Left ventricle myocardium inferior (tissue), 1 donor: ENCODE results near the gene CD207. TPM values are rescaled to one million over a fixed set of nuclear protein-coding genes. Genes with fewer than 3 reads are reported as not detected.

Source experiments
- DNase-seq: peaks from one replicate; pipeline ENCODE4 v3.0.0-alpha.2; 2020
- H3K27ac ChIP-seq: fragments of 200-600 bp; replicated peaks from 2 replicates; pipeline ENCODE4 v1.8.0; 2021
- H3K27me3 ChIP-seq: fragments of 200-600 bp; 2 replicates; pipeline ENCODE4 v1.8.0; 2021; ENCODE audit warnings: low read depth
- H3K36me3 ChIP-seq: fragments of 200-600 bp; 2 replicates; pipeline ENCODE4 v1.8.0; 2021
- H3K4me1 ChIP-seq: fragments of 200-600 bp; 2 replicates; pipeline ENCODE4 v1.8.0; 2021
- H3K4me3 ChIP-seq: fragments of 200-600 bp; 2 replicates; pipeline ENCODE4 v1.8.0; 2021; ENCODE audit warnings: mild to moderate bottlenecking, moderate library complexity
- H3K9me3 ChIP-seq: fragments of 200-600 bp; replicated peaks from 2 replicates; pipeline ENCODE4 v1.8.0; 2021
- intact Hi-C: fragments of 100-400 bp; cut with micrococcal nuclease; formaldehyde crosslinking; loops from one replicate; pipeline ENCODE4 v1.11.0; 2022
- total RNA-seq: library from RNA; stranded (reverse); fragmentation: NEBNext Ultra II Directional; extraction: Animal tissue kit (Norgen Biotek cat#: 25700); gene quantifications from one replicate; pipeline ENCODE4 v1.2.1, GENCODE V29; 2021
- TF ChIP-seq, protein P1 (sequence below): fragments of 200-600 bp; IDR thresholded peaks from 2 replicates; pipeline ENCODE4 v1.8.0; 2021; ENCODE audit warnings: antibody characterized with exemption, mild to moderate bottlenecking, borderline replicate concordance
- donor health status: DM: no; HTN: yes; CAD: no; lungs with severe emphysema.

Gene CD207
- total RNA-seq, 1 donor from 2014 or later: not detected

DNA sequence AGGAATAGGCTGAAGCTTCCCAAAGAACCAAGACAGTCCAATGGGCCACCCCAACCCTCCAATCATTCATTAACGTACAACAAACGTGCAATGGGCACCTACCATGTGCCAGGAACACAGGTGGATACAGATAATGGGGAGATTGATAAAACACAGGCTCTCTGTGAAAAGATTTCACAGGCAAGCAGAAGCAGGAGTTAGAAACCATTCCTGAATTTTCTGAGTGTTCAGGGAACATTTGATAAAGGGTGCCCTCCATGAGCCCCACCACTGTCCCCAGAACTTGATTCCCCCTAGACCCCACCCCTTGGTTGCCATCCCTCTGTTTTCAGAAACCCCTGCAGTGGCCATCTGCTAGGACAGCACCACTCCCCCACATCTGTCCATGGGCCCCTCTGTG, 1.5 kb downstream of the CD207 start:
- DNase-seq: no peak
- Histone ChIP-seq H3K4me1 (peaks cover 18% of the 10 kb centered on the region), H3K4me3 (no peak overlapping the region), H3K9me3 (no peaks in the 10 kb centered on the region), H3K27ac (no peak overlapping the region), H3K36me3 (no peaks in the 10 kb centered on the region), H3K27me3 (peaks cover 10% of the 10 kb centered on the region)
- TF ChIP-seq, protein P1, sequence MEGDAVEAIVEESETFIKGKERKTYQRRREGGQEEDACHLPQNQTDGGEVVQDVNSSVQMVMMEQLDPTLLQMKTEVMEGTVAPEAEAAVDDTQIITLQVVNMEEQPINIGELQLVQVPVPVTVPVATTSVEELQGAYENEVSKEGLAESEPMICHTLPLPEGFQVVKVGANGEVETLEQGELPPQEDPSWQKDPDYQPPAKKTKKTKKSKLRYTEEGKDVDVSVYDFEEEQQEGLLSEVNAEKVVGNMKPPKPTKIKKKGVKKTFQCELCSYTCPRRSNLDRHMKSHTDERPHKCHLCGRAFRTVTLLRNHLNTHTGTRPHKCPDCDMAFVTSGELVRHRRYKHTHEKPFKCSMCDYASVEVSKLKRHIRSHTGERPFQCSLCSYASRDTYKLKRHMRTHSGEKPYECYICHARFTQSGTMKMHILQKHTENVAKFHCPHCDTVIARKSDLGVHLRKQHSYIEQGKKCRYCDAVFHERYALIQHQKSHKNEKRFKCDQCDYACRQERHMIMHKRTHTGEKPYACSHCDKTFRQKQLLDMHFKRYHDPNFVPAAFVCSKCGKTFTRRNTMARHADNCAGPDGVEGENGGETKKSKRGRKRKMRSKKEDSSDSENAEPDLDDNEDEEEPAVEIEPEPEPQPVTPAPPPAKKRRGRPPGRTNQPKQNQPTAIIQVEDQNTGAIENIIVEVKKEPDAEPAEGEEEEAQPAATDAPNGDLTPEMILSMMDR: no peak
- intact Hi-C loops: no loop called here

DNA sequence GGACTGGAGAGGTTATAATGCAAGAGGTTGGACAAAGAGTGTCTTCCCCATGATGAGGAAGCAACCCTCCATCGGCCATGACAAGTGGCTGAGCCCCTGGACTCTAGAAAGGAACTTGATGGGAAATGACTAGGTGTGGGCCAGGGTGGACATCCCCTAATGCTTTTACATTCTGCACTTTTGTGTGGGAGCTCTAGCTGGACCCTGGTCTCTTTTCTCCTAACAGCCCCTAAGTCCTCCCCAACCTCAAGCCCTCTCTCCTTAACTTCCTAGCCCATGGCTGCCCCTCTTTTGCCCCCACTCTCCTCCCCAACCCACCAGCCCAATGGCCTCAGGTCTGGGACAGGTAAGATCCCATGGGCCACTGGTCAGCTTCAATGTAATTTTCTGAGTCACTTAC, 2.4 kb downstream of the CD207 start:
- no peak for DNase-seq
- Histone ChIP-seq H3K4me1 (peaks cover 27% of the 10 kb centered on the region), H3K9me3 (no peaks in the 10 kb centered on the region), H3K27ac (no peak overlapping the region), H3K36me3 (no peaks in the 10 kb centered on the region), H3K4me3 (no peak overlapping the region), H3K27me3 (peaks cover 7% of the 10 kb centered on the region)
- intact Hi-C loops: no loop called here
- TF ChIP-seq, protein P1: no peak

DNA sequence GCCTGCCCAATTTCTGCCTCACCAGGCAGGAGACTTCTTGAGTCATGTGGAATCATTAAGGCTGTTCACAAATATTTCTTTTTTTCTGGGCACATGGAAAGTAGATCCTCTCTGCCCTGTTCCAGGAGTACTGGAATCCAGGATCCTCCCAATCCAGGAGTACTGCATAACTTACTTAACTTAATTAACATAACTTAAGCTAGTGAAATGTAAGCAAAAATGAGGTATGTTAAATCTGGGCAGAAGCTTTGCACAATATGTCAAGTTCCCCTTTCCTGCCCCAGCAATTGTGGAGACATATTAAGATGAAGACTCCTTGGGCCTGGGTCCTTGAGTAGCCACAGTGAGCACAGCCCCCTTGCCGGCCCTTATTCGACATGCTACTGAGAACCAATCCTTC, 3.2 kb downstream of the CD207 start:
- intact Hi-C loops: no loop called here
- Histone ChIP-seq H3K9me3 (no peaks in the 10 kb centered on the region), H3K4me1 (peaks cover 31% of the 10 kb centered on the region), H3K27ac (no peak overlapping the region), H3K27me3 (peaks cover 7% of the 10 kb centered on the region), H3K36me3 (no peaks in the 10 kb centered on the region), H3K4me3 (no peak overlapping the region)
- DNase-seq: no peak
- TF ChIP-seq, protein P1: no peak

DNA sequence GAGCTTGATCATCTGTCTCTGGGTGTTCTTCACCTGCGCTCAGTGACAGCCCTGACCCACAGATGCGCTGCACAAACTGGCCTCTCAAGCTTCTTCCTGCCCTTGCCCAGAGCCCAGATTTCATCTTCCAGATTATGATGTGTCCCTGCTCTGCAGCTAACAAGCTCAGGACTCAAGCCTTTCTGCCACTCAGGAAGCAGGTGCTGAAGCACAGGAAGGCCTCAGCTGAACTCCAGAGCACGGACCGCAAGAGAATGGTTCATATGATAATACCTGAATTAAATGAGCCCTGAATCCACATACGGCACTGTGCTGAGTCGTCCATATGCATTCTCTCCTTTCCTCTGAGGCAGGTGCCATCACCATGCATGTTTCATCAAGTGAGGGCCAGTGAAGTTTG, 3.8 kb downstream of the CD207 start:
- intact Hi-C loops: no loop called here
- Histone ChIP-seq H3K9me3 (no peaks in the 10 kb centered on the region), H3K4me1 (peaks cover 31% of the 10 kb centered on the region), H3K27ac (no peak overlapping the region), H3K4me3 (no peak overlapping the region), H3K27me3 (peaks cover 7% of the 10 kb centered on the region), H3K36me3 (no peaks in the 10 kb centered on the region)
- TF ChIP-seq, protein P1: no peak
- DNase-seq: no peak

DNA sequence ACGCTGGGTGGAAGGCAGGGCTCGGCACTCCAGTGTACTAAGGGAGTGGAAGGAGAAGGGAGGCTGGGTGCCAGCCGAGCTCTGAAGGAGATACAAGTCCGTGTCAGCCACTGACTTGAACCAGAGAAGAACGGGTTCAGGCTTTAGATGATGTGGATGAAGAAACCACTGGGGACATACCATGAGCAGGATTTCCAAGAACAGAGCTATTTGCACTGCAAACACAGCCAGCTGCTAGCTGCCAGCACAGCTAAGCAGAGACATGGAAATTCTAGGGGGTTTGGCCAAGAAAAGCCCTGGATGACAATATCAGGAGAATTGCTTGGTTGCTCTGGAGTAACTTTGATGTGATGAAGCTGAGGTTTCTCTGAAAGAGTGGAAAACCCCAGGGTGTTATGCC, 5.2 kb downstream of the CD207 start:
- H3K27ac ChIP-seq: peak overlapping the region; percentile 58
- H3K4me1 ChIP-seq: peaks cover 31% of the 10 kb centered on the region
- TF ChIP-seq, protein P1: no peak
- peaks cover 7% of the 10 kb centered on the region for H3K27me3 ChIP-seq
- no peaks in the 10 kb centered on the region for H3K36me3 ChIP-seq
- intact Hi-C loops: no loop called here
- peak; percentile 19 for DNase-seq
- no peak overlapping the region for H3K4me3 ChIP-seq
- no peaks in the 10 kb centered on the region for H3K9me3 ChIP-seq

DNA sequence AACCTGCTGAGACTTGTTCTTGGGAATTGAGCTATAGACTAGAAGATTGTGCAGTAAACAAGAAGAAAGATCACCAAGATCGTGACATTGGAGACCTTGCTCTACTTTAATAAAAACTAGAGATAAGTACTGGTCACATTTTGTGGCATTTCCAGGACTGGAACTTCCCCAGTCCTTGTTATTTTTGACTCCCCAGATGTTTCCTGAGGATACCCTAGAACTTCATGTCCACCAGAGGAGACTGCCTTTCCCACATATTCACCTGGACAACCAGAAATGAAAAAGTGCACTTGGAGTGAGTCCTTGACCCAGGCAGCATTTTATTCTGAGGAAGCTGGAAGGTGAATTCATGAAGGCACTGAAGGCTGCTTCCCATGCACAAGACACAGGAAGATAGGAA, 5.7 kb downstream of the CD207 start:
- Histone ChIP-seq H3K27ac (peak overlapping the region; percentile 58), H3K27me3 (peaks cover 7% of the 10 kb centered on the region), H3K4me3 (no peak overlapping the region), H3K9me3 (no peaks in the 10 kb centered on the region), H3K4me1 (peaks cover 31% of the 10 kb centered on the region), H3K36me3 (no peaks in the 10 kb centered on the region)
- TF ChIP-seq, protein P1: no peak
- DNase-seq: no peak
- intact Hi-C loops: no loop called here
